ENCODE results near the gene TCAIM.

TCAIM gene

GRCh38 chr3:44451441-44451840 is 112.9 kb downstream of the TCAIM start:
- TF ChIP-seq WT1 (tag by site-specific recombination; IDR thresholded peaks at IDR 0.05) (no peak), ZNF350 (tag by site-specific recombination; IDR thresholded peaks at IDR 0.05) (no peak), ZBTB17 (tag by site-specific recombination; IDR thresholded peaks at IDR 0.05) (no peak), GLI2 (tag by site-specific recombination; IDR thresholded peaks at IDR 0.05; ENCODE audit: borderline replicate concordance, low read depth) (no peak), SCRT1 (tag by site-specific recombination; IDR thresholded peaks at IDR 0.05; ENCODE audit: borderline replicate concordance) (no peak), ZFP3 (tag by site-specific recombination; IDR thresholded peaks at IDR 0.05; ENCODE audit: low read depth) (no peak), AEBP2 (tag by site-specific recombination; IDR thresholded peaks at IDR 0.05; ENCODE audit: borderline replicate concordance) (no peak), ZBTB20 (tag by site-specific recombination; IDR thresholded peaks at IDR 0.05) (no peak), SP2 (tag by site-specific recombination; IDR thresholded peaks at IDR 0.05) (no peak), ZNF239 (tag by site-specific recombination; IDR thresholded peaks at IDR 0.05) (no peak), ZFP41 (tag by site-specific recombination; IDR thresholded peaks at IDR 0.05; ENCODE audit: borderline replicate concordance) (no peak), ZSCAN16 (tag by site-specific recombination; IDR thresholded peaks at IDR 0.05) (no peak), ZNF37A (tag by site-specific recombination; IDR thresholded peaks at IDR 0.05) (no peak)
- Histone ChIP-seq H3K9me3 (ENCODE audit: control insufficient read depth, insufficient read depth, low read depth, low read length) (no peaks in the 10 kb centered on the region), H3K4me3 (ENCODE audit: low read depth, low read length) (no peak overlapping the region), H3K27ac (ENCODE audit: extremely low read depth, low read depth, low read length) (no peak overlapping the region), H3K4me1 (ENCODE audit: control insufficient read depth, insufficient read depth, low read length) (no peaks in the 10 kb centered on the region), H3K36me3 (ENCODE audit: control insufficient read depth in 2 of 2, insufficient read depth in 1 of 2, low read length in 2 of 2) (peaks cover 32 to 93% of the 10 kb centered on the region in 2 experiments)
- POLR2A ChIA-PET = no interaction called here
- CTCF ChIA-PET = no interaction called here

- H3K36me3 ChIP-seq (ENCODE audit: control insufficient read depth in 2 of 2, insufficient read depth in 1 of 2, low read length in 2 of 2) = peaks cover 37 to 89% of the 10 kb centered on the region in 2 experiments; a peak in 2 of 3 replicates
- H3K27ac ChIP-seq (ENCODE audit: extremely low read depth, low read depth, low read length) = no peak overlapping the region
- no peaks in the 10 kb centered on the region for H3K9me3 ChIP-seq (ENCODE audit: control insufficient read depth, insufficient read depth, low read depth, low read length)
- TF ChIP-seq GLI2 (tag by site-specific recombination; IDR thresholded peaks at IDR 0.05; ENCODE audit: borderline replicate concordance, low read depth) = no peak
- no peak for TF ChIP-seq ZNF169 (tag by site-specific recombination; IDR thresholded peaks at IDR 0.05)
- H3K4me1 ChIP-seq (ENCODE audit: control insufficient read depth, insufficient read depth, low read length) = no peaks in the 10 kb centered on the region
- H3K4me3 ChIP-seq (ENCODE audit: low read depth, low read length) = no peak overlapping the region
- POLR2A ChIA-PET = interaction anchor here (1.1 kb wide), 1 partner anchor 116 kb away, joined by 3 read pairs; the partner anchor contains the start of gene TCAIM
- CTCF ChIA-PET = no interaction called here
Observed at GRCh38 chr3:44454258-44454657, 115.7 kb downstream of the TCAIM start.

GRCh38 chr3:44455318-44455717 is 116.8 kb downstream of the TCAIM start:
- H3K36me3 ChIP-seq (ENCODE audit: control insufficient read depth in 2 of 2, insufficient read depth in 1 of 2, low read length in 2 of 2) = peaks cover 33 to 82% of the 10 kb centered on the region in 2 experiments; a peak in 2 of 3 replicates
- H3K9me3 ChIP-seq (ENCODE audit: control insufficient read depth, insufficient read depth, low read depth, low read length) = no peaks in the 10 kb centered on the region
- H3K4me3 ChIP-seq (ENCODE audit: low read depth, low read length) = no peak overlapping the region
- no peak overlapping the region for H3K27ac ChIP-seq (ENCODE audit: extremely low read depth, low read depth, low read length)
- POLR2A ChIA-PET = no interaction called here
- CTCF ChIA-PET = no interaction called here
- TF ChIP-seq KLF10 (tag by site-specific recombination; IDR thresholded peaks at IDR 0.05) = no peak
- no peak for TF ChIP-seq ZNF23 (tag by site-specific recombination; IDR thresholded peaks at IDR 0.05; ENCODE audit: borderline replicate concordance)
- no peak for TF ChIP-seq RBAK (tag by site-specific recombination; IDR thresholded peaks at IDR 0.05)
- no peaks in the 10 kb centered on the region for H3K4me1 ChIP-seq (ENCODE audit: control insufficient read depth, insufficient read depth, low read length)

All from HEK293 (cell line).